Measurements from ENCODE around the gene TSEN2. TPM values are rescaled to one million over a fixed set of nuclear protein-coding genes. Genes with fewer than 3 reads are reported as not detected.
"Not testable (repeated sequence)": the region's sequence is repeated elsewhere in the genome, so short reads cannot be mapped to it uniquely, and the experiment has no call there.

The TSEN2 gene
- polyA plus RNA-seq, 10 donors, result 7.6 to 15.4 (median 11.0) TPM

DNA sequence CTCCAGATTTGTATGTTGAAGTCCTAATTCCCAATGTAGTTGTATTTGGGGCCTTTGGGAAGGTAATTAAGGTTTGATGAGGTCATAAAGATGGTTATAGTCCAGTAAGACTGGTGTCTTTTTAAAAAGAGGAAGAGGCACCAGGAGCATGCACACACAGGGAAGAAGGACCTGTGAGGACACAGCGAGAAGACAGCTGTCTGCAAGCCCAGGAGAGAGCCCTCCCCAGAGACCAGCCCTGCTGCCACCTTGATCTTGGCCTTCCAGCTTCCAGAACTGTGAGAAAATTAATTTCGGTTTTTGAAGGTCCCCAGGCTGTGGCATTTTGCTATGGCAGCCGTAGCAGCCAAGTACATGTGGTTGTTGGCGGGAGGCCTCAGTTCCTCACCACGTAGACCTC is 32.8 kb upstream of the TSEN2 start:
- DNase-seq, result no peak

DNA sequence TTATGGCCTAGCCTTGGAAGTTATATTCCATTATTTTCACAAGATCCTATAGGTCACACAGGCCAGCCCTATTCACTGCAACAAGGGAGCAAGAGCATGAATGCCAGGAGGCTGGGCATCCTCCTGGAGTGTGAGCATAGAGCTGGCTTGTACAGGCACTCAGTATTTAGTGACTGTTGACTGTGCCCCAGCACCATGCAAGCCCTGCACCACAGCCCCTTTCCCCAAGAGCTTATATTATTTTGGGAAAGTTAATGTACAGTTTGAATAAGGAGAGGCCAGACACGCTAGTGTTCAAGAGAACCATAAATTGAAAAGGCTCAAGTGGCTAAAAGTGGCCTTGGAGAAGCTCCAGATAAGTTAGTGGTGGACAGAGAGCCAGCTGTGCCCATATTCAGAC is 32.3 kb upstream of the TSEN2 start:
- no peak for DNase-seq

DNA sequence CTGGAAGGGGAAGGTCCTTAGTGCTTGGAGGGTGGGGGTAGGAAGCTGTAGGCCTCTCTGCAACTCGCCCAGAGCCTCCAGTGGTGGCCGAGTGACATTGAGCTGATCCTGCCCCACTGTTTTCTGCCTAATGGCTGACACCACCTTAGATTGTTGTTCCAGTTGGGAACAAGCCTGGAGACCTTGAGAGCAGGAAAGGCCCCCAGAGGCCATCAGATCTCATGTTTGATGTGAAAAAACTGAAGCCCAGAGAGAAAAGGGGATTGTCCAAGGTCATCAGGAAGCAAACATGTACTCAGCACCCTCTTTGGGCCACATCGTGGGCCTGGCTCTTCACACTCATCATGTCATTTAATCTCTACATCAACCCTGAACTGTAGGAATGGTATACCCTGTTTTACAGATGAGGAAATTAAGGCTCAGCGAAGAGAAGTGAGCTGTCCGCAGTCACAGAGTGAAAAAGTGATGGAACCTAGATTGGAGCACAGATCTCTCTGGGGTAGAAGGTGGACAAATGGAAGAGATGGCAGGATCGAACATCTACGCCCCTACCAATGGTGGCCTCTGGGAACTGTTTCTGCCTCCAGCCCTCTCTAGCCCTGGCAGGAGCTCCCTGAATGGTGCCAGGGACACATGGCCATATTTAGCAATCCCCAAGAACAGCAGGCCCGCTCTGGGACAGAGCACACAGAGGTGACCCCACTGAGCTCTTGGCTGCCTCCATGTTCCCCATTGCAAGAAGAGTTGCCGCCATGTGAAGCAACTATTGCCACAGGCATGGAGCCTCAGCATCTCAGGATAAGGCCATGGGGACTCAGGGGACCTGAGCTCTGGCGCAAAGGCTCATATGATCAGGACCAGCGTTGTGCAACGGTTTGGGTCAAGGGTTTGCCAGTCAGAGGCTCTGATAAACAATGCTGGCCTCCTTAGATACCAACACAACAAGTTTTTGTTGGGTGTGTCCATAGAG is 31.6 kb upstream of the TSEN2 start:
- no peak for DNase-seq

DNA sequence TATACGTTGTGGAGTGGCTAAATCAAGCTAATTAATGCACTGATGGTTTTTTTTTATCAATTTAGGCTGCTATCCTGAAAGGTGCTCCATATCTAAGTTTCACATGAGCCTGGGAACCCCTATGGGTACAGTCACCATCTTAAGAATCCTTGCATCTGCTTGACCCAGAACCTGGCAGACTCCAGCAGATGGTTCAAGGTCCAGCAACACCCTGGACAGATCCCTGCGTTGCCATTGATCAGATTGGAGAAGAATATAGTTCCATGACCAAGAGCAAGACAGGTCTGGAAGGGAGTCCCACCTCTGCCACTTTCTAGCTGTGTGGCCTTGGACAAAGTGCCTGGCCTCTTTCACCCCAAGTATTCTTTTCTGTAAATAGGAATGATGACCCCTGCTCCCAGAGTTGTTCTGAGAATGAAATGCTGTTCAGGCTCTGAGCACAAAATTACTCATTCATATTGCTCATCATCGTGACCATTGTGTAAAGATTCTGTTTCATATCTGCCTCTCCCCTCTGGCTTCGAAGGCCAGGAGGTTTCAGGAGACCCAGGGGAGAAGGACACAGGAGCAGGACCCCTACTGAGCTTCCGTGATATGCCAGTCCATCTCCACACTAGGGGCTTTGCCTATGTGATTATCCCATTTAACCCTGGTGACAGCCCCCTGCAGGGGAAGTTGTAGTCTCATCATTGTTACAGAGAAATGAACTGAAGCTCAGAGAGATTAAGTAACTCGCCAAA is 30.0 kb upstream of the TSEN2 start:
- no peak for DNase-seq

DNA sequence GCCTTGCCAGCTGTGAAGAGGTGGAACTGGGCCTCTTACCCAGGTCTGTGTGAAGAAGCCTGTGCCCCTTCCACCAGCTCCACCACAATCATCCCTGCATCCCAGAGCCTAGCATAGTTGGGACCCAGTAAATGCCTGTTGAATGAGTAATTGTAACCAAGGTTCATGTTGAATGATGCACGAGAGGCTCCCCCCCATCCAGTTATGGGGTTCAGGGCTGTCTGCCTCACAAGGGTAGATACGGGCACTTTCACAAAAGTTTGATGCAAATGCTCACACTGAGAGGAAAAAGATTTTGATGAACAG is 29.5 kb upstream of the TSEN2 start:
- DNase-seq, result no peak

DNA sequence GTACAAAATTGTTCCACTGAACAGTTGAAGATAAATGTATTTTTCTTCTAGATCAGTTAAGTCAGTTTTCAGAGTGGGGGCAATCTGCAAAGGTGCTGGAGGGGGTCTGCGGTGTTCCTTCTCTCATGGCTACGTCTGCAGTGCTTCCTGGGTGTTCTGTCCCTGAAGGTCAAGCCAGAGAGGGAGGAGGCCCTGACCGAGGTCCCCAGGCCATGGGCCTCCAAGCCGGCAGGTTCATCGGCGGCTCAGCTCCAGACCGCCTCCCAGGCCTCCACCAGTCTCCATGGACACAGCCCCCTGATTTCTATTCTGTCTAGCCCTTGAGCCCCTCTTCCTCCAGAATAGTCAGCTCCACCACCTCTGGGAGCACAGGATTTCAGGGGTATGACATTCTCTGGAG is 28.5 kb upstream of the TSEN2 start:
- no peak for DNase-seq

DNA sequence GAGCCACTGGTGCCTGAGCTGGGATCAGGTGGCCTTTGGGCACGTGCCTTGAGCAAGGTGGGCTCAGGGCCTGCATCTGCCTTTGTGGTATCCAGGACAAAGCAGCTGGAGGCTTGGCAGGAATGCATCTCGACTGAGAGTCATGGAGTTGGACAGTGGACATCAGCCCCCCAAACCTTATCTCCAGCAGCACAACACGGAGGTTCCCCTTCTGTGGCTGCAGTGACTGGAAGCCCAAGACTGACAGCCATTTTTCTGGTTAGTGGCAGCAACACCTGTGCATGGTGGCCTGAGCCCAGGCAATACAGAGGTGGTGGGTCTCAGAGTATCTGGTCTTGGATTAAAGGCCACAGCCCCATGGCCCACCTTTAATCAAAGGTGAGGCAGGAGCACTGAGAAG is 27.8 kb upstream of the TSEN2 start:
- DNase-seq, result no peak

DNA sequence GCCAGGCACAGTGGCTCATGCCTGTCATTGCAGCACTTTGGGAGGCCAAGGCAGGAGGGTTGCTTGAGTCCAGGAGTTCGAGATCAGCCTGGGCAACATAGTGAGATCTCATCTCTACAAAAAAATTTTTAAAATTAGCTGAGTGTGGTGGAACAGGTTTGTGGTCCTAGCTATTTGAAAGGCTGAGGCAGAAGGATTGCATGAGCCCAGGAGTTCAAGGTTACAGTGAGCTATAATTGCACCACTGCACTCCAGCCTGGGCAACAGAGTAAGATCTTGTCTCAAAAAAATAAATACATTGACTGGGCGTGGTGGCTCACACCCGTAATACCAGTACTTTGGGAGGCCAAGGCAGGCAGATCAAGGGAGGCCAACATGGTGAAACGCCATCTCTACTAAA is 26.9 kb upstream of the TSEN2 start:
- DNase-seq, result not testable (repeated sequence)

DNA sequence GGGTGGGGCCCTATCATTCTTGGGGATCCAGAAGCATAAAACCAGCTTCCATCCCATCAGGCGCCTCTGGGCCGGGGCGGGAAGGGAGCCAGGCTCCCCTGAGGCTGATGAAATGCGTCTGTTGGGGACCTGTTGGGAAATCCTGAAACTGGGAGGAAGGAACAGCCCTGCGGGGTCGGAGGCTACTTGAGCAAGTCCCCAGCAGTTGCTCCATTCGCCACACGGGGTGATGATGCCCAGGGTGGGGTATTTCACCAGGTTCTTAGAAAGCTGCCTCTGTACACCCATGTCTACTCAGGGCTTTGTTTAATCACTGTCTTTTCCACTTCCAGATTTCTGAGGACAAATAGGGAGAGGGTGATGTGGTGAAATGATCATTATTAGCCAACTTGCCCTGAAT is 25.4 kb upstream of the TSEN2 start:
- no peak for DNase-seq

DNA sequence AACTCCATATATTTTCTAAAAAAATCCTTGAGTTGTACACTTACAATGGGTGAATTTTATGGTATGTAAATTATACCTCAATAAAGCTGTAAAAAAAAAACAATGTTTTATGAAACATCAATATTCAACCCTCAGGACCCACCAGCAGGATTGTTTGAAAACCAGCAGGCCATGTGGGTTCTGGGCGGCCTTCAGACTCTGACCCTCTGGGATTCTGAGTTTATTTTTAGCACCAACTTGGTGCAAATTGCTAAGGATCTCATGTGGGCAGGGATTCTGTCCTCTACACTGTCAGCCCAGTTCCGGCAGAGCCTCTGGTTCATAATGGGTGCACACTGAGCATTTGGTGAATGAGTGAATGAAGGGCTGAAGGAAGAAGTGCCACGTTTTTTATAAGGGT is 24.2 kb upstream of the TSEN2 start:
- DNase-seq, result no peak

DNA sequence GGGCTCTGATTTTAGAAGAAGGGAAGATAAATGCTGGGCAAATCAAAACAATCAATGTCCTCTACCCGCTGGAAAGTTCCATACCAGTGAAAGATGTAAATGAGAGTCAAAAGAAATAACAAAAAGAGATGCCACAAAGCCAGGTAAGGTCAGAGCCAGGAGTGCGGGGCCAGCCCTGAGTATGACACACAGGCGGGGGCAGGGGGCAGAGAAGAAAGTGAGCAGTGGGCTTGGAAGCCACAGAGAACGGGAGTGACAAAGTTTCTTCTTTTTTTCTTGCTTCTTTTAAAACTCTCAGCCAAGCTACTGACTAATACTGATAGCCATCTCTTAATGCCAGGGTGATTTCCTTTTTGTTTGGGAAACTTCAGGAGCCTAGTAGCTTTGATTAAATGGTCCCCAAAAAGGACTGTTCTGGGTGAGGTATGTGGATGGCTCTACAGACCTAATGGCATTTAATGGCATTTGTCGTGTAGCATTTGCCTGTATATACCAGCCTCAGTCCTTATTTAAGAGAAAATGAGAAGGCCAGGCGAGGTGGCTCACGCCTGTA is 23.1 kb upstream of the TSEN2 start:
- no peak for DNase-seq

DNA sequence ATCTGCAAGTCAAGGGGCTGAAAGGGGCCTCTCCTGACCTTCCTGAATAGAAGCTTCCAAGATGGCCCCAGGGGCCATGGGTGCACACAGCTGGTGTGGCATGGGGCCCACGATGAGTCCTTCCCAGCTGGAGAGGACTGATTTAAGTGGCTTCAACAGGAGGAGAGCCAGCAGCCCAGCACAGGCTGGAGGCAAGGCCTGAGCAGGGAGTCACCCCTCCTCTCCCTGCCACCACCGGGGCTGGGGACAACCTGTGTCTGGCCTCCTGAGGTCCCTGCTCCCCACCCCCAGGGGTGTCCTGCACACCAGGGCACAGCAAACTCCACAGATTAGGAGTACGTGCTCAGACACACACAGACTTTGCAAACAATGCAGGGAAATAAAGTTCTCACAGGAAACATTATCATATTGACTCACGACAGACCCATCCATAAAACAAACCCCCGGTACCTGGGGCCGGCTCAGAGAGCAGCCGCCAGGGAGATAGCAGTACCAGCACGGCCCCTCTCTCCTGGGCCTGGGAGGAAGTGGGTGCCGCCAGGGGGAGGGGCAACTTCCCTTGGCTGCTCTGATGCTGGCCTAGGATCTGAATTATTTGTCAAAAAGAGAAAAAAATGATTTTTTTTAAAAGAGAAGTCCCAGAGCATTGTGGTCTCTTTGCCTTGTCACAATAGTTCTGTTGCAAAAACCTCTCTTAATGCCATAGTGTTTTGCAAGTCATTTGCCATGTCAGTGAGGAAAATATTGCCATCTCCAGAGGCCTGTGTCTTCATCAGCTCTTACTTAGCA is 21.9 kb upstream of the TSEN2 start:
- peak in 1 of 3 donors; percentile 53 for DNase-seq

DNA sequence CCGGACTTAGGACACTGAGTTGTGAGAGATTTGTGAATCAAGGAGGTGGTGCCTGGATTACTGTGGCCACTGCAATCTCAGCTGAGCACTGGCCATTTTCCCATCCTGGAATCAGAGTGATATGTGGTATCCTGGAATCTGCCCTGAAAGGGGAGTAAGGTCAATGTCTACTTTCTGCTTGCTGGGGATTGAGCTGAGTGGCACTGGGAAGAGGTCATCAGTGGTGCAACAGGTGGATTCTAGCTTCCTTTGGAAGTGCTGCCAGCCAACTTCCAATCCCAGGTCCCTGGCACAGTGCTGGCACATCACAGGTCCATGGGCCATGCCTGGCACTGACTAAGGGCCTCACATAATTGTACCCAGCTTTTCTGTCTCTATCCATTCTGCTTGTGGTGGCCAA is 20.6 kb upstream of the TSEN2 start:
- no peak for DNase-seq

DNA sequence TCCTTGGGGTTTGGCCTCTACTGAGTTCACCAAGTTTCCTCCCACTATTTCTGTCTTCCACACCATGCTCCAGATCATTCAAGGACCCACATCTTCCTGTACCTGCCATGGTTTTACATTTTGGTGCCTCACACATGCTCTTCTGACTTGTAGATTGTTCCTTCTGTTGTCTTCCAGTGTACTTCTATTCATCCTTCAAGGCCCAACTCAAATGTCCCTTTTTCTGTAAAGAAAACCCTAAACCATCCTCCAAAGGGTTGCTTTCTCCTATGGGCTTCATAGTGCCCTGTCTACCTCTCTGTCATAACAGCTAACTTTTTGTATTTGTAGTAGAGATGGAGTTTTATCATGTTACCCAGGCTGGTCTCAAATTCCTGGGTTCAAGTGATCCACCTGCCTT is 20.1 kb upstream of the TSEN2 start:
- no peak for DNase-seq

DNA sequence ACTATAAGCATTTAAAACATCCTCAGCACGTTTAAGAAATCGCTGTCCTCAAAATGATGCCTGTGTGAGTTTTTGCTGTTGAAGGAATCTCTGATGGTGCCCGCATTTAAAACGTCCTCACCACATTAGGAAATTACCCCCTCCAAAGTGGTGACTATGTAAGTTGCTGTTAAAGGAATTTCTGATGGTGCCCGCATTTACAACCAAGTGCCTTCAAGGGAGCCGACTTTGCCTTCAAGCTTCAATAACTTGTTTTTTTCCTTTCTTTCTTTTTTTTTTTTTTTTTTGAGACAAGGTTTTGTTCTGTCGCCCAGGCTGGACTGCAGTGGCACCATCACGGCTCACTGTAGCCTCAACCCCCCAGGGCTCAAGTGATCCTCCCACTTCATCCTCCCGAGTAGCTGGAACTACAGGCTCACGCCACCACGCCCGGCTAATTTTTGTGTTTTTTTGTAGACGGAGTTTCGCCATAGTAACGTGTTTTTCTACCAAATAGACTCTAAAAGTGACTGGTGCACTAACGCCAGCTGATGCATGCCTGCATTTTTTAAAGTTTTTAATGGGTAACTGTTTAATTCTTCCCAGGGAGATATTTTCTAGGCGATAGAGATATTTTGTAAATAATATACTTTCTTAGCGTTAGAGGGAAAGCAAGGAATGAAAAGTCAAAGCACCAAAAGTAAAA is 19.0 kb upstream of the TSEN2 start:
- no peak for DNase-seq

DNA sequence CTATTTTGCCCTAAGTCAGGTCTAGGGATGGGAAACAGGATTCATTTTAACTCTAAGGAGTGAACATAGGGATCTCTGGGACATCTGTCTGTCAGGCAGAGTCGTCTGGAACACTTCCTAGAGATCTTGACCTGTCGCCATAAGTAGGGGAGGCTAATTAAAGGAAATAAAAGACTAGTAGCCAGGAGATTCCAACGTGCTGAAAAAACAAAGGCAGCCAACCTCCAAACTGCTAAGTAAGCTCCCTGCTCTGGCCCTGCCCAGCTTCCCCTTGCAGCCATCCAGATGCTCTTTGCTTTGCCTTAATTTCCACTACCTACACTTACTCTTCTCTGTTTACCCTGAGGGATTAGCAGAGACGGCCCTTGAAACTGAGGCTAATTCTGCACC is 18.4 kb upstream of the TSEN2 start:
- no peak for DNase-seq

DNA sequence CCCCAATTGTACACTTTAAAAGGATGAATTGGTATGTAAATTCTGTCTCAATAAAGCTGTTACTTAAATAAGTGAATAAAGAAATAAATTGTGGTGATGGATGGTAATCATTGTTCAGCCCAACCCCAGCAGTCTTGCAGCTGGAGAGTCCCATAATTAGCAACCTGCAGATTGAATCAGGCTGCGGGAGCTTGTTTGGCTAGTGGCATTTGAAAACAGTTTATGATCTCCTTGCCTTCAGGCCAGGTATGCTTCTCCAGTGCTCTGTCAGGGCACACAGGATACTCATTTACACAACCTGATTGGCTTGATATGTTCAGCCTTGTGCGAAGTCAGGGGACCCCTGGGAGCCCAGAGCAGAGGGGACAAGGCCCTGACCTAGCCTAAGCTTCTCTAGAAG is 16.5 kb upstream of the TSEN2 start:
- no peak for DNase-seq

DNA sequence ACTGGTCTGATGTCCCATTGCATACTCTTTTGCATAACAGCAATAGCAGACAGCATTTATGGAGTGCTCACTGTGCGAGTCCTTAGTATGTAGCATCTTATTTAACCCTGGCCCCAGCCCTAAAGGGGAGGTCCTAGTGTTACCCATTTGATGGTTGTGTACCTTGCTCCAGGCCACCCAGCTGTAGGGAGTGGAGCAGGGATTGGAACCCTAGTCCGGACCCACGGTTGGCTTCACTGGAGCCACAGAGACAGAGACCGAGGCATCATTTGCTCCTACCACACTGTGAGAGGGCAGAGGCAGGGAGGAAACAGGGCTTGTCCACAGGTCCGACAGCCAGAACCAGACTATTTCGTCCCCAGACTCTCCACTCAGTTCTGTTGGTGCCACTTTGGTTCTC is 16.0 kb upstream of the TSEN2 start:
- DNase-seq, result no peak

DNA sequence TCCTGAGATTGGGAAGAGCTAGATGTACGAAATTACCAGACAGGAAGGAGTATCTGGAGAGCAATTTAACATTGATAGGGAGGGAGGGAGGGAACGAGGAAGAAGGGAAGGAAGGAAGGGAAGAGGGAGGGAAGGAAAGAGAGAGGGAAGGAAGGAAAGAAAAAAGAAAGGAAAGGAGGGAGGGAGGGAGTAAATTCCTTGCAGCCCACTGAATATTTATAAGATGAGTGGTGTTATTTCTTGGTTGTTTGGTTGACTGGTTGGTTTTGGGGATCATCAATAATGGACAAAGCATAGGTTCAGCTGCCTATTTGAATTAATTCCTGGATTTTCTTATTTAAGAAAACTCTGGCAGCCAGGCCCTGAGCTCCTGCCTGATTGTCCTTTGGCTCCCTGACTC is 15.5 kb upstream of the TSEN2 start:
- DNase-seq, result no peak

DNA sequence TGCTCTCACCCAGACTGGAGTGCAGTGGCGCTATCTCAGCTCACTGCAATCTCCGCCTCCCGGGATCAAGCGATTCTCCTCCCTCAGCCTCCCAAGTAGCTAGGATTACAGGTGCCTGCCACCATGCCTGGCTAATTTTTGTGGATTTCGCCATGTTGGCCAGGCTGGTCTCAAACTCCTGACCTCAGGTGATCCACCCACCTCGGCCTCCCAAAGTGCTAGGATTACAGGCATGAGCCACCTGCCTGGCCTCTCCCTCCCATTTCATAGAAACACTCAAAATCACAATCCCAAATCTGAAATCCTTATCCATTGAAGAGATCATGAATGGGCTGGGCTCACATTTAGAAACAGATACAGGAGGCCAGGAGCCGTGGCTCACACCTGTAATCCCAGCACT is 15.1 kb upstream of the TSEN2 start:
- not testable (repeated sequence) for DNase-seq

DNA sequence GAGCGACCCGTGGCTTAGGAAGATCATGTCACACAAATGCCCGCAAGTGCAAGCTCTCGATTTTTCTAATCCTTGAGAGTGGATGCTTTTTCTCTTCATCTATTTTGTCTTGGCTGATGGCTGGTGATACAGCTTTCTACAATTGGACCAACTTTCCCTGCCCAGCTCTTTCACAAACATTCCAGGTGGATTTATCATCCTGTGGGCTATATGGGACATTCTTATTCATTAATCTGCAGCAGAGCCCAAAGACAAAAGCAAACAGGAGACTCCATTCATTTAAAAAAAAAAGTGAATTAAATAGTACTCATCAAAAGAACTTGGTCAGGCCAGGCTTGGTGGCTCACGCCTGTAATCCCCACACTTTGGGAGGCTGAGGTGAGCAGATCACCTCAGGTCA is 14.2 kb upstream of the TSEN2 start:
- no peak for DNase-seq

DNA sequence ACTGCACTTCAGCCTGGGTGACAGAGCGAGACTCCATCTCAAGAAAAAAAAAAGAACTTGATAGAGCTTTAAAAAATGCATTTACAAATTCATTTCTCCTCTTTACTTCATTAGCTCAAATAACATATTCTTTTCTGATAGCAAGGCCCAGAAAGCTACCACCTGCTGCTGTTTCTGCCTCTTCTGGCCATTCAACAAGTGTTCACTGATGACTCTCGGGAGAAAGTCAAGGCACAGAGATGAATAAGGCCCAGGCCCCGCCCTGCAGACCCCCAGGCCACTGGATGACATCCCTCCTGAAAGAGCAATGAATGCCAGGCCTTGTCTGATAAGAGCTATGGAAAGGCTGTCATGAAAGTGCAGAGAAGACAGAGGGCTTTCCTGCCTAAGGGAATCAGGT is 13.6 kb upstream of the TSEN2 start:
- no peak for DNase-seq
